SK-N-SH (cell line): Measurements from ENCODE around the gene LPA. TPM values are rescaled to one million over a fixed set of nuclear protein-coding genes. Genes with fewer than 3 reads are reported as not detected.

Source experiments
- CTCF ChIA-PET: fragments of 300-600, 350-600 bp; formaldehyde crosslinking; extraction: SDS; loops from one replicate; lab custom pipeline; 2021; lab: Yijun Ruan, JAX
- POLR2A ChIA-PET: fragments of 350-600 bp; sonication (Branson Sonifier 250); formaldehyde crosslinking; extraction: SDS; loops from one replicate; lab custom pipeline; 2020; ENCODE audit warnings: antibody characterized with exemption, inconsistent platforms; lab: Yijun Ruan, JAX
- DNase-seq: peaks from one replicate; pipeline ENCODE4 v3.0.0; 2012
- H2AFZ ChIP-seq: fragments of 200-600 bp; sonication (generic); 2 replicates; pipeline ENCODE4 v1.8.1; 2016; ENCODE audit warnings: antibody characterized with exemption, mild to moderate bottlenecking, low read depth
- H3F3A ChIP-seq: fragments of 200-600 bp; sonication (generic); replicated peaks from 2 replicates; pipeline ENCODE3; 2016; ENCODE audit warnings: antibody characterized with exemption, mild to moderate bottlenecking; ENCODE audit not compliant: insufficient read depth
- H3K27ac ChIP-seq, 2 experiments: fragments of 200-500 bp in 1 of 2; fragments of 200-600 bp in 1 of 2; sonication (Bioruptor generic) in 1 of 2; sonication (generic), shearing (Covaris generic) in 1 of 2; 2 replicates each; pipeline versions ENCODE4 v1.5.1 to v1.6.1; 2014 to 2016; ENCODE audit warnings: low read depth in 2 of 2, inconsistent platforms in 1 of 2, low read length in 1 of 2, mild to moderate bottlenecking in 1 of 2, mixed read lengths in 1 of 2
- H3K27me3 ChIP-seq: fragments of 200-600 bp; sonication (generic), shearing (Covaris generic); 2 replicates; pipeline ENCODE4 v1.6.1; 2016; ENCODE audit warnings: mixed run types; ENCODE audit not compliant: insufficient read depth
- H3K36me3 ChIP-seq, 2 experiments: fragments of 200-500 bp in 1 of 2; fragments of 200-600 bp in 1 of 2; sonication (Bioruptor generic) in 1 of 2; sonication (generic) in 1 of 2; replicated peaks in 1 of 2; 2 replicates each; pipeline versions ENCODE3 to v1.5.1; 2014 to 2016; ENCODE audit warnings: low read length in 1 of 2, mild to moderate bottlenecking in 1 of 2; ENCODE audit not compliant: insufficient read depth in 2 of 2, control insufficient read depth in 1 of 2
- H3K4me1 ChIP-seq, 2 experiments: fragments of 200-500 bp in 1 of 2; fragments of 200-600 bp in 1 of 2; sonication (Bioruptor generic) in 1 of 2; sonication (generic), shearing (Covaris generic) in 1 of 2; 2 replicates each; pipeline versions ENCODE4 v1.5.1 to v1.6.1; 2014 to 2016; ENCODE audit warnings: low read depth in 1 of 2, low read length in 1 of 2, mixed run types in 1 of 2; ENCODE audit not compliant: insufficient read depth in 2 of 2, control insufficient read depth in 1 of 2
- H3K4me2 ChIP-seq: fragments of 200-600 bp; sonication (generic), shearing (Covaris generic); 2 replicates; pipeline ENCODE4 v1.6.1; 2017; ENCODE audit warnings: mixed run types
- H3K4me3 ChIP-seq, 2 experiments: fragments of 200-500 bp in 1 of 2; fragments of 200-600 bp in 1 of 2; sonication (Bioruptor generic) in 1 of 2; sonication (generic), shearing (Covaris generic) in 1 of 2; 2 replicates each; pipeline versions ENCODE4 v1.5.1 to v1.8.1; 2014 to 2016; ENCODE audit warnings: low read depth in 2 of 2, inconsistent platforms in 1 of 2, low read length in 1 of 2, mild to moderate bottlenecking in 1 of 2, mixed read lengths in 1 of 2, moderate library complexity in 1 of 2
- H3K79me2 ChIP-seq: fragments of 200-600 bp; sonication (generic); 2 replicates; pipeline ENCODE4 v1.8.1; 2017; ENCODE audit warnings: mild to moderate bottlenecking; ENCODE audit not compliant: insufficient read depth
- H3K9ac ChIP-seq: fragments of 200-600 bp; sonication (generic); 2 replicates; pipeline ENCODE4 v1.6.1; 2017; ENCODE audit warnings: mixed run types
- H3K9me2 ChIP-seq: fragments of 200-600 bp; sonication (generic); 2 replicates; pipeline ENCODE4 v1.6.1; 2017; ENCODE audit warnings: mixed run types
- H3K9me3 ChIP-seq: fragments of 200-600 bp; sonication (generic); 2 replicates; pipeline ENCODE4 v1.6.1; 2017; ENCODE audit warnings: mixed run types, mild to moderate bottlenecking, moderate library complexity
- H4K20me1 ChIP-seq: fragments of 200-600 bp; sonication (generic); 2 replicates; pipeline ENCODE4 v1.6.1; 2017; ENCODE audit warnings: mild to moderate bottlenecking, mixed run types; ENCODE audit not compliant: insufficient read depth
- EZH2phosphoT487 ChIP-seq: fragments of 200-600 bp; sonication (generic); IDR thresholded peaks from 2 replicates; pipeline ENCODE4 v1.6.1; 2017; ENCODE audit warnings: low read depth, mixed run types, mild to moderate bottlenecking, antibody characterized with exemption, moderate library complexity, borderline replicate concordance
- FOXJ3 ChIP-seq: sonication (generic); formaldehyde crosslinking; IDR thresholded peaks from 2 replicates; pipeline ENCODE4 v1.5.1; 2020; ENCODE audit warnings: mild to moderate bottlenecking, missing genetic modification reagents
- GABPA ChIP-seq: IDR thresholded peaks from 2 replicates; pipeline ENCODE4 v1.4.0; 2012; ENCODE audit warnings: low read depth, mild to moderate bottlenecking
- MEF2A ChIP-seq: IDR thresholded peaks from 2 replicates; pipeline ENCODE4 v1.4.0; 2012; ENCODE audit warnings: low read depth, borderline replicate concordance
- MXI1 ChIP-seq: IDR thresholded peaks from 2 replicates; pipeline ENCODE4 v1.6.1; 2012; ENCODE audit warnings: mild to moderate bottlenecking, low read depth, low read length, improper control_type of control experiment
- NFIC ChIP-seq: IDR thresholded peaks from 2 replicates; pipeline ENCODE4 v1.4.0; 2012; ENCODE audit warnings: borderline replicate concordance
- NRF1 ChIP-seq: IDR thresholded peaks from 2 replicates; pipeline ENCODE4 v1.6.1; 2012; ENCODE audit warnings: low read depth, mild to moderate bottlenecking, low read length
- RXRA ChIP-seq: IDR thresholded peaks from 2 replicates; pipeline ENCODE4 v1.4.0; 2012; ENCODE audit warnings: low read depth, mild to moderate bottlenecking, borderline replicate concordance
- SMC3 ChIP-seq: IDR thresholded peaks from 2 replicates; pipeline ENCODE4 v1.6.1; 2012; ENCODE audit warnings: low read depth, low read length, improper control_type of control experiment
- WGBS: methylation state at CpG from one replicate; pipeline ENCODE4 v1.1.6; 2017; ENCODE audit warnings: low lambda C conversion rate; 5-methylcytosine and 5-hydroxymethylcytosine counted together
- polyA plus RNA-seq, 3 experiments: library from polyadenylated mRNA; depleted of rRNA; stranded (reverse); fragments of >200 nt; gene quantifications; 2 replicates each; pipeline ENCODE4 v1.2.3, GENCODE V29; 2012
- TF ChIP-seq, protein P1 (sequence below): IDR thresholded peaks from 2 replicates; pipeline ENCODE4 v1.6.1; 2012; ENCODE audit warnings: mild to moderate bottlenecking, low read depth, low read length, moderate library complexity
- TF ChIP-seq, protein P2 (sequence below): IDR thresholded peaks from 2 replicates; pipeline ENCODE4 v1.4.0; 2012; ENCODE audit warnings: low read depth, borderline replicate concordance

Gene LPA
- polyA plus RNA-seq, 1 of the 3 experiments (the other 2 are of a cell fraction), result not detected

GRCh38 chr6:160634706-160635105, 29.4 kb downstream of the LPA start:
- H3K9me3 ChIP-seq, result no peaks in the 10 kb centered on the region
- H3K36me3 ChIP-seq, result no peaks in the 10 kb centered on the region
- no peak overlapping the region for H3K4me2 ChIP-seq
- TF ChIP-seq MXI1 (no peak), FOXJ3 (no peak), GABPA (no peak), NFIC (no peak), RXRA (no peak), SMC3 (no peak), EZH2phosphoT487 (no peak), MEF2A (no peak), NRF1 (no peak)
- TF ChIP-seq, protein P1, sequence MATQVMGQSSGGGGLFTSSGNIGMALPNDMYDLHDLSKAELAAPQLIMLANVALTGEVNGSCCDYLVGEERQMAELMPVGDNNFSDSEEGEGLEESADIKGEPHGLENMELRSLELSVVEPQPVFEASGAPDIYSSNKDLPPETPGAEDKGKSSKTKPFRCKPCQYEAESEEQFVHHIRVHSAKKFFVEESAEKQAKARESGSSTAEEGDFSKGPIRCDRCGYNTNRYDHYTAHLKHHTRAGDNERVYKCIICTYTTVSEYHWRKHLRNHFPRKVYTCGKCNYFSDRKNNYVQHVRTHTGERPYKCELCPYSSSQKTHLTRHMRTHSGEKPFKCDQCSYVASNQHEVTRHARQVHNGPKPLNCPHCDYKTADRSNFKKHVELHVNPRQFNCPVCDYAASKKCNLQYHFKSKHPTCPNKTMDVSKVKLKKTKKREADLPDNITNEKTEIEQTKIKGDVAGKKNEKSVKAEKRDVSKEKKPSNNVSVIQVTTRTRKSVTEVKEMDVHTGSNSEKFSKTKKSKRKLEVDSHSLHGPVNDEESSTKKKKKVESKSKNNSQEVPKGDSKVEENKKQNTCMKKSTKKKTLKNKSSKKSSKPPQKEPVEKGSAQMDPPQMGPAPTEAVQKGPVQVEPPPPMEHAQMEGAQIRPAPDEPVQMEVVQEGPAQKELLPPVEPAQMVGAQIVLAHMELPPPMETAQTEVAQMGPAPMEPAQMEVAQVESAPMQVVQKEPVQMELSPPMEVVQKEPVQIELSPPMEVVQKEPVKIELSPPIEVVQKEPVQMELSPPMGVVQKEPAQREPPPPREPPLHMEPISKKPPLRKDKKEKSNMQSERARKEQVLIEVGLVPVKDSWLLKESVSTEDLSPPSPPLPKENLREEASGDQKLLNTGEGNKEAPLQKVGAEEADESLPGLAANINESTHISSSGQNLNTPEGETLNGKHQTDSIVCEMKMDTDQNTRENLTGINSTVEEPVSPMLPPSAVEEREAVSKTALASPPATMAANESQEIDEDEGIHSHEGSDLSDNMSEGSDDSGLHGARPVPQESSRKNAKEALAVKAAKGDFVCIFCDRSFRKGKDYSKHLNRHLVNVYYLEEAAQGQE, result no peak
- TF ChIP-seq, protein P2, sequence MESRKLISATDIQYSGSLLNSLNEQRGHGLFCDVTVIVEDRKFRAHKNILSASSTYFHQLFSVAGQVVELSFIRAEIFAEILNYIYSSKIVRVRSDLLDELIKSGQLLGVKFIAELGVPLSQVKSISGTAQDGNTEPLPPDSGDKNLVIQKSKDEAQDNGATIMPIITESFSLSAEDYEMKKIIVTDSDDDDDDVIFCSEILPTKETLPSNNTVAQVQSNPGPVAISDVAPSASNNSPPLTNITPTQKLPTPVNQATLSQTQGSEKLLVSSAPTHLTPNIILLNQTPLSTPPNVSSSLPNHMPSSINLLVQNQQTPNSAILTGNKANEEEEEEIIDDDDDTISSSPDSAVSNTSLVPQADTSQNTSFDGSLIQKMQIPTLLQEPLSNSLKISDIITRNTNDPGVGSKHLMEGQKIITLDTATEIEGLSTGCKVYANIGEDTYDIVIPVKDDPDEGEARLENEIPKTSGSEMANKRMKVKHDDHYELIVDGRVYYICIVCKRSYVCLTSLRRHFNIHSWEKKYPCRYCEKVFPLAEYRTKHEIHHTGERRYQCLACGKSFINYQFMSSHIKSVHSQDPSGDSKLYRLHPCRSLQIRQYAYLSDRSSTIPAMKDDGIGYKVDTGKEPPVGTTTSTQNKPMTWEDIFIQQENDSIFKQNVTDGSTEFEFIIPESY, result no peak
- ChIA-PET CTCF (no interaction called here), POLR2A (no interaction called here)
- H3F3A ChIP-seq, result no peaks in the 10 kb centered on the region
- no peak overlapping the region for H3K9ac ChIP-seq
- H3K79me2 ChIP-seq, result no peaks in the 10 kb centered on the region
- H3K27me3 ChIP-seq, result no peaks in the 10 kb centered on the region
- H3K4me3 ChIP-seq, result no peak overlapping the region
- no peaks in the 10 kb centered on the region for H3K9me2 ChIP-seq
- no peaks in the 10 kb centered on the region for H4K20me1 ChIP-seq
- 15% methylated on average over 10 of the region's 10 CpGs for WGBS
- DNase-seq, result no peak
- no peaks in the 10 kb centered on the region for H3K4me1 ChIP-seq
- no peak overlapping the region for H2AFZ ChIP-seq
- H3K27ac ChIP-seq, result no peak overlapping the region
